SK-N-MC (cell line): ENCODE results near the gene WDR31.
"Not testable (repeated sequence)": the region's sequence is repeated elsewhere in the genome, so short reads cannot be mapped to it uniquely, and the experiment has no call there.

Experiments
- DNase-seq: peaks from one replicate; pipeline ENCODE4 v3.0.0-alpha.2; 2011; ENCODE audit warnings: low read depth, low spot score
- H3K27ac ChIP-seq: fragments of 200-600 bp; sonication (generic); 2 replicates; pipeline ENCODE4 v1.5.1; 2016; ENCODE audit warnings: mixed run types
- H3K36me3 ChIP-seq: fragments of 200-600 bp; sonication (generic); 2 replicates; pipeline ENCODE4 v1.6.1; 2017; ENCODE audit warnings: antibody characterized with exemption, low read length, mixed read lengths; ENCODE audit not compliant: insufficient read depth
- H3K4me3 ChIP-seq: fragments of 200-600 bp; sonication (generic); 2 replicates; pipeline ENCODE4 v1.5.1; 2016
- H3K9ac ChIP-seq: fragments of 200-600 bp; sonication (generic); 2 replicates; pipeline ENCODE4 v1.8.0; 2017; ENCODE audit warnings: mixed run types, mixed read lengths; ENCODE audit not compliant: insufficient read length
- H3K9me3 ChIP-seq: fragments of 200-600 bp; sonication (generic); 2 replicates; pipeline ENCODE4 v1.6.1; 2017; ENCODE audit warnings: low read depth, mild to moderate bottlenecking, antibody characterized with exemption, low read length, moderate library complexity, mixed read lengths
- EZH2 ChIP-seq: fragments of 200-600 bp; sonication (generic); IDR thresholded peaks from one replicate; pipeline ENCODE4 v1.6.1; 2017; ENCODE audit warnings: antibody characterized with exemption
- FOXP2 ChIP-seq: optimal IDR thresholded peaks from 2 replicates; pipeline ENCODE3; 2011; ENCODE audit warnings: mild to moderate bottlenecking, moderate library complexity; ENCODE audit not compliant: insufficient read depth; ENCODE audit errors: extremely low read length, control extremely low read depth
- POLR2AphosphoS5 ChIP-seq: IDR thresholded peaks from 2 replicates; pipeline ENCODE4 v1.6.1; 2012; ENCODE audit warnings: mild to moderate bottlenecking, low read depth, low read length, borderline replicate concordance

Gene WDR31

DNA sequence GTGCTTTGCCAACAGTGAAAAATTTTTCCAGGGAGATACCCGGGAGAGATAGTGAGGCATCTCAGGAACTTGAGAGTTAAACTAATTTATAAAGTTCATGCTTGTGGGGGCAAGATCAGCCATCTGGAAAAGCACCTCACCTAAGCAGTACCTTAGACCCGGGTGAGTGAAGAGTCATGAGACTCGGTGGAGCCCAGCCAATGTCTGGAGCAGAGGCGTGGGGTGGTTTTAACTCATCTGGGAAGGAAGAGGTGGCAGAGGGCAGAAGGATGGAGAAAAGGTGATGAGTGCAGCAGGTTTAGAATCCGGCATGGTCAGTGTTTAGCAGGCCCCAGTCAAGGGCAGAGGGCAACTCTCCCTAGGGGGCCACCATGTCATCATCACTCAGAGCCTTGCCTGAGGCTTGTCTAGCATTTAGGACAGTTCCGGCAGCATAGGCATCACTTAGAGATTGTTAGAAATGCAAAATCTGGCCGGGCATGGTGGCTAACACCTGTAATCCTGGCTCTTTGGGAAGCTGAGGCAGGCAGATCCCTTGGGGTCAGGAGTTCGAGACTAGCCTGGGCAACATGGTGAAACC is 32.6 kb downstream of the WDR31 start:
- no peaks in the 10 kb centered on the region for H3K9me3 ChIP-seq
- TF ChIP-seq EZH2 (no peak), FOXP2 (no peak), POLR2AphosphoS5 (no peak)

DNA sequence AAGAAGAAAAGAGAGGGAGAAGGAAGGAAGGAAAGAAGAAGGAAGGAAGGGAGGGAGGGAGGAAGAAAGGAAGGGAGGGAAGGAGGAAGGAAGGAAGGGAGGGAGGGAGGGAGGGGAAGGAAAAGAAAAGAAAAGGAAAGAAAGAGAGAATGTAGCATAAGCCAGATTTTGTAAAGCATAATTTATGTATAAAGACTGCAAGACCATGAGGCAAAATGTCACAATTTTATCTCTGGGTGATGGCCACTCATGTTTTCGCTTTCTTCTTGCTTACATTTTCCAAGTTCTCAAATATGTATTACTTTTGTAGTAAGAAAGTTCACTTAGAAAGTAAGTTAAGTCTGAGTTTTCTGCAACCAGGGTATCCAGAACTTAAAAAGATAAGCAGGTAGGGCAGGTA is 33.5 kb downstream of the WDR31 start:
- no peak for DNase-seq
- no peaks in the 10 kb centered on the region for H3K9me3 ChIP-seq
- no peak overlapping the region for H3K4me3 ChIP-seq
- H3K9ac ChIP-seq = no peak overlapping the region
- H3K36me3 ChIP-seq = no peaks in the 10 kb centered on the region
- no peak for TF ChIP-seq POLR2AphosphoS5
- TF ChIP-seq FOXP2 = no peak
- no peak for TF ChIP-seq EZH2
- H3K27ac ChIP-seq = no peak overlapping the region

More for the DNA sequence above, 32.6 kb downstream of the WDR31 start:
- Histone ChIP-seq H3K9ac (no peak overlapping the region), H3K27ac (no peak overlapping the region), H3K4me3 (no peak overlapping the region), H3K36me3 (no peaks in the 10 kb centered on the region)
- DNase-seq = no peak

DNA sequence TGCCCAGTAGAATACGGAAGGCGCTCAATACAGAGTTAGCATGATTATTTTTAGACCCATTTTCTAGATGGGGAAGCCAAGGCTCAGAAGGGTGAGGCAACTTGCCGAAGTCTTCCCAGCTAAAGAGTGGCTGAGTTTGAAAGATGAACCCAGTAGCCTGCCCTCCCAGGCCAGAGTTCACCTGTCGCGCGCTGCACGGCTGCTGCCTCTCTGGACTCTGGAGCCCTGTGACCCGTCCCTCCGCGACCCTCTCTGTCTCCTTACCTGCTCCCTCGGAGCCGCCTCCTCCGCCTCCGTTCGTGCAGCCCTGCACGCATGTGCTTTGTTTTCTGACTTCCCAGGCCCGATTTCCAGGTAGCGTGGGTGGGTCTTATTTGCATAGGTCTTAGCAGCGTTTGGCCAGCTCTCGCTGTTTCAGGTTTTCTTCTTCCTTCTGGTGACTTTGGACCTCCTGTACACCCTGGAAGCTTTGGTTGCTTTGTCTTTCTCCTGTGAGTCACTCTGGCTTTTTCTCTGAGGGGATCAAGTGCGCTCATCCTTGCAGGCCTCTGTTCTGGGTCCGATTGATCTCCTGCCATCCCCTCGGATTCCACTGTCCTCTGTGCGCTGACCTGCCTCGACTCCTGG is 37.2 kb downstream of the WDR31 start, which contains the start of gene RNF183:
Gene RNF183 (minus strand): TSS at position 585 of the 627 bp plus-strand sequence. CDS start 5,192 bp downstream, outside the sequence.
- no peak within 1 kb of the TSS for H3K27ac ChIP-seq
- TF ChIP-seq EZH2 (no peak), FOXP2 (no peak), POLR2AphosphoS5 (no peak)
- no peaks in the 10 kb centered on the region for H3K9me3 ChIP-seq
- no peaks in the 10 kb centered on the region for H3K36me3 ChIP-seq
- H3K9ac ChIP-seq = no peak within 1 kb of the TSS
- H3K4me3 ChIP-seq = no peak within 1 kb of the TSS
- no peak for DNase-seq

GRCh38 chr9:113301548-113301947 is 38.5 kb downstream of the WDR31 start:
- no peaks in the 10 kb centered on the region for H3K9me3 ChIP-seq
- DNase-seq = no peak
- no peak overlapping the region for H3K4me3 ChIP-seq
- no peak for TF ChIP-seq POLR2AphosphoS5
- TF ChIP-seq EZH2 = no peak
- TF ChIP-seq FOXP2 = no peak
- no peak overlapping the region for H3K27ac ChIP-seq
- no peaks in the 10 kb centered on the region for H3K36me3 ChIP-seq
- no peak overlapping the region for H3K9ac ChIP-seq

DNA sequence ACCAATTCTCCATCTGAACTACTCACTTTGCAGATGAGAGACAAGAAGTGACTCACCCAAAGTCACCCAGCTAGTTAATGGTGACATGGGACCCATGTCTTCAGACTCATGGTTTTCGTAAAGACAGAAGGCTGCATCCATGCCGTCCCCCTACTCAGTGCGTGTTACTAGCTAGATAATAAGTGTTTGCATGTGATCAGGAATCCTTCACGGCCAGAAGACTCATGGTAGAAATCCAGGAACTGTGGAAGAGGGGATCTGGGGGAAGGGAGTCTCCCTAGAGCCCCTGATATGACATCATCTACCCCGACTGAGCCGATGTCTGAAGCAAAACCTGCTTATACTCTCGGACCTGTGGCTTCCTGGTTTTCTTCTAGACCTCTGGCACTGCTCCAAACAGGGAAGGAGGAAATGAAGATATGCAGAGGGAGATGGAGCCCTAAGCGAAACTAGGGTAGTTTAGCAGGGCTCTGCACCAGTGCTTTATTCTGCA is 40.2 kb downstream of the WDR31 start:
- DNase-seq = no peak
- Histone ChIP-seq H3K27ac (no peak overlapping the region), H3K9ac (no peak overlapping the region), H3K36me3 (no peaks in the 10 kb centered on the region), H3K9me3 (no peaks in the 10 kb centered on the region), H3K4me3 (no peak overlapping the region)
- TF ChIP-seq FOXP2 (no peak), EZH2 (no peak), POLR2AphosphoS5 (no peak)

DNA sequence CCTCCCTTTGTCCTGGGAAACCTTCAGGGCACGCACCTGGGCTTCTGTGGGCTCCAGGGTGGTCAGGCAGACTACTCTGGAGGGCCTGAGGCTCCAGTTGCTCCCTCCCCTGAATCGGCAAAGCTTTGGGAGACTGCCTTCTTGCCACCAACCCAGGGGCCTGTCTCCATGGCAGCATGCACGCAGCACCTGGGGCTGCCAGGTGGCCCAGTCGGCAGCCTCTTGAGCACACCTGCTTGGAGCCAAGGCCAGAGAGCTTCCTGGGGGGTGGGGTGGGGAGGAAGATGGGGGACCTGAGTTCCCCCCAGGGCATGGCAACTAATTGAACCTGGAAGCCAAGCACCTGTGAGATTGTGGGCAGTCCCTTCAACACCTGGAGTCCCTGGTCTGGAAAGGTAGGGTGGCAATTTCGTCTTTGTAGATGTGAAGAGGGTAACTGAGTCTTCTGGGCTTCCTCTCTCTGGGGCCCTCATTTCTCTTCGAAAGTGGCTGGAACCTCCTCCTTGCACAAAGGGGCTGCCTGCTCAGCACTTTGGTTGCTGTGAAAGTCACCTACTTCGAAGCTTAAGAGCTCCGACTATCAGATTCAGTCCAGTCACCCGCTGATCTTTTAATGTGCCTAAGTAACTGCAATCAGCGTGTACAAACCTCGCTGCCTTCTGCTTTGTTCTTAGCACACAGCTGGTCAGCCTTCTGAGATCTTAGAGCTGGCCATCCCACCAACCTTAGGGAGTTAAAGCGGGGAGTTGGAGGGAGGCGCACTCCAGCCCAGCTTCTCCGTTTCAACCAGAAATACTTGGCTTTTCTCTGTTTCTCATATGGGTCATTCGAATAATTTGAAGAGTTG is 40.9 kb downstream of the WDR31 start:
- Histone ChIP-seq H3K27ac (no peak overlapping the region), H3K9me3 (no peaks in the 10 kb centered on the region), H3K9ac (no peak overlapping the region), H3K4me3 (no peak overlapping the region), H3K36me3 (no peaks in the 10 kb centered on the region)
- TF ChIP-seq FOXP2 = no peak
- no peak for TF ChIP-seq POLR2AphosphoS5
- no peak for TF ChIP-seq EZH2
- no peak for DNase-seq

DNA sequence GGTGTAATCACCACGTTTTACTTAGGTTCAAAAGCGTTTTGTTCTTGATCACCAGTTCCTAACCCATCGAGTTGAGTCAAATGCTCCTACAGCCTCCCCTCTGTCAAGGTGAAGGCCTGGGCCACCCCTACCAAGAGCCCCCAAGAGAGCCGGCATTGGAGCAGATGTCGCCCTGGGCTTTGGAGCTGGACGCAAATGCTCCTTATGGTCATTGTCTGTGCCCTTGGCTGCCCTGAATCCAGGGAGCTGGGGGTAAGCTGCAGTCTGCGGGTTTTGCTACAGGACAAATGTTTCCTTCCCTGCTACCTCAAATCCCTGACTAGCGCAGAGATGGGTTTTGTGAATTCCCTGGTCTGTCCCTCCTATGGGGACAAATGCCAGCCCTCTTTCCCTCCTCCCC is 41.8 kb downstream of the WDR31 start:
- TF ChIP-seq FOXP2 (no peak), EZH2 (no peak), POLR2AphosphoS5 (no peak)
- H3K9me3 ChIP-seq = no peaks in the 10 kb centered on the region
- no peak overlapping the region for H3K9ac ChIP-seq
- peaks cover 8% of the 10 kb centered on the region for H3K36me3 ChIP-seq
- DNase-seq = no peak
- H3K4me3 ChIP-seq = no peak overlapping the region
- H3K27ac ChIP-seq = no peak overlapping the region

GRCh38 chr9:113296796-113297558 is 43.1 kb downstream of the WDR31 start:
- Histone ChIP-seq H3K36me3 (peaks cover 21% of the 10 kb centered on the region), H3K9ac (no peak overlapping the region), H3K9me3 (no peaks in the 10 kb centered on the region), H3K27ac (no peak overlapping the region), H3K4me3 (no peak overlapping the region)
- TF ChIP-seq FOXP2 = no peak
- TF ChIP-seq POLR2AphosphoS5 = no peak
- no peak for TF ChIP-seq EZH2
- no peak for DNase-seq

GRCh38 chr9:113296247-113296646 is 43.8 kb downstream of the WDR31 start:
- H3K4me3 ChIP-seq, H3K9me3 ChIP-seq, DNase-seq, H3K9ac ChIP-seq, H3K27ac ChIP-seq: not testable (repeated sequence)
- peaks cover 28% of the 10 kb centered on the region for H3K36me3 ChIP-seq
